NT2/D1 (cell line): Measurements from ENCODE around the gene TCEAL9.

Source experiments
- YY1 ChIP-seq: IDR thresholded peaks from 2 replicates; pipeline ENCODE4 v1.6.1; 2011; ENCODE audit not compliant: insufficient read length, insufficient read depth
- ZNF274 ChIP-seq: IDR thresholded peaks from 2 replicates; pipeline ENCODE4 v1.6.1; 2011; ENCODE audit warnings: mild to moderate bottlenecking, low read depth, low read length

- TF ChIP-seq ZNF274 (no peak), YY1 (no peak)
Observed at GRCh38 chrX:103386332-103386731, 30.0 kb downstream of the TCEAL9 start.
